Measurements from ENCODE around the gene SLIT3.

- TF ChIP-seq CTCF (IDR thresholded peaks at IDR 0.05; ENCODE audit: low read depth, low read length, poor library complexity, severe bottlenecking) (no peak), EZH2phosphoT487 (IDR thresholded peaks at IDR 0.05; ENCODE audit: borderline replicate concordance, low read length) (no peak)
These were observed 607.6 kb downstream of the SLIT3 start for GRCh38 chr5:168693297-168693696.

Data from DOHH2 (cell line).